Mononuclear cell (primary cell): ENCODE results near the gene PRKACB. TPM values are rescaled to one million over a fixed set of nuclear protein-coding genes. Genes with fewer than 3 reads are reported as not detected.
"Not testable (repeated sequence)": the region's sequence is repeated elsewhere in the genome, so short reads cannot be mapped to it uniquely, and the experiment has no call there.

Experiments used
- H3K27me3 ChIP-seq: 2 replicates; pipeline ENCODE4 v1.6.0; 2011; ENCODE audit warnings: low read length, control low read depth; ENCODE audit not compliant: insufficient read depth
- H3K4me1 ChIP-seq: 2 replicates; pipeline ENCODE4 v1.5.1; 2011; ENCODE audit warnings: mild to moderate bottlenecking, low read length, control low read depth; ENCODE audit not compliant: insufficient read depth
- H3K4me3 ChIP-seq: 2 replicates; pipeline ENCODE4 v1.5.1; 2011; ENCODE audit warnings: mild to moderate bottlenecking, low read length, moderate library complexity
- H3K9me3 ChIP-seq: 2 replicates; pipeline ENCODE4 v1.5.1; 2011; ENCODE audit warnings: low read depth, mild to moderate bottlenecking, control low read depth, low read length
- total RNA-seq: library from RNA; depleted of rRNA; stranded (reverse); fragments of >200 nt; gene quantifications from one replicate; pipeline ENCODE4 v1.2.3, GENCODE V29; 2012

Gene PRKACB
- total RNA-seq, 1 donor = 57.8 TPM

GRCh38 chr1:84224905-84225304 lies 80.8 kb downstream of the PRKACB start:
- H3K27me3 ChIP-seq = no peaks in the 10 kb centered on the region
- peaks cover 5% of the 10 kb centered on the region for H3K9me3 ChIP-seq
- no peak overlapping the region for H3K4me3 ChIP-seq
- peaks cover 7% of the 10 kb centered on the region for H3K4me1 ChIP-seq

DNA sequence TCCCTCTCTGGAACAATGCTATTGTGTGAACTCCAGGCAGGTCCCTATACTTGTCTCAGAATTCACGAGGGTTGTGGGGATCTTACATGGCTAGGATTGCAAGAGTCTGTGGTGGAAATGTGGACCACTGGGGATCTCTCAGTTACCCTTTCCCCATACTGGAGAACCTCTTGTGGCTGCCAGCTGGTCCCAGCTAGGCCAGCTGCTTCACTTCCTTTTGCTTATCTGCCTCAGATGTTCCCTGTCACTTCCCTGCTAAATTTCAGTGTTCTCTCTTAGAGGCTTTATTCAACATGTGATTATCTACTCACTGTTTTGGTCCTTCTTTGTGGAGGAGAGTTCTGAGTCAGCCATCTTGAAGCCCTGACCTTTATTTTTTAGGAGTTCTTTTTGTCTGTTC lies 81.6 kb downstream of the PRKACB start:
- Histone ChIP-seq H3K9me3 (peaks cover 5% of the 10 kb centered on the region), H3K4me3 (no peak overlapping the region), H3K27me3 (no peaks in the 10 kb centered on the region), H3K4me1 (peaks cover 7% of the 10 kb centered on the region)

DNA sequence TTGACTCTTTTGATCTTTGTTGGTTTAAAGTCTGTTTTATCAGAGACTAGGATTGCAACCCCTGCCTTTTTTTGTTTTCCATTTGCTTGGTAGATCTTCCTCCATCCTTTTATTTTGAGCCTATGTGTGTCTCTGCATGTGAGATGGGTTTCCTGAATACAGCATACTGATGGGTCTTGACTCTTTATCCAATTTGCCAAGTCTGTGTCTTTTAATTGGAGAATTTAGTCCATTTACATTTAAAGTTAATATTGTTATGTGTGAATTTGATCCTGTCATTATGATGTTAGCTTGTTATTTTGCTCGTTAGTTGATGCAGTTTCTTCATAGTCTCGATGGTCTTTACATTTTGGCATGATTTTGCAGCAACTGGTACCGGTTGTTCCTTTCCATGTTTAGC lies 88.6 kb downstream of the PRKACB start:
- not testable (repeated sequence) for H3K9me3 ChIP-seq, H3K4me1 ChIP-seq, H3K4me3 ChIP-seq, H3K27me3 ChIP-seq

GRCh38 chr1:84236256-84236655 lies 92.2 kb downstream of the PRKACB start:
- Histone ChIP-seq H3K9me3 (no peaks in the 10 kb centered on the region), H3K27me3 (no peaks in the 10 kb centered on the region), H3K4me1 (no peaks in the 10 kb centered on the region), H3K4me3 (no peak overlapping the region)

DNA sequence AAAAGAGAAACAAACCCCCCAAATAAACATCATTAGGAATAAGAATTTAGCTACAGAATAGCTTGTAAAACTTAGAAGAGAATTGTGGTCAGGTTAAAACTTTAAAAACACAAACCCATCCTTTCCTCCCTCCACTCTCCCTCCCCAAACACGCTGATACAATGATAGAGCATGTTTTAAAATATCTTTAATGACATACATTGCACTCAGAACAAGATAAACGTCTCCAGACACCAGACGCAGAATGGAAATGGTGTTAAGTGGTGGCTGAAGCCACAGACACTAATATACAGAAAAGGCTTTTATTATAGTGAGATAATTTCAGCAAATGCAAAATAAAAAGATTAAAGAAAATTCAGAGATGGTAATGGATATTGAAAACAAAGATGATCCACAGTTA lies 98.6 kb downstream of the PRKACB start:
- H3K9me3 ChIP-seq = no peaks in the 10 kb centered on the region
- peaks cover 3% of the 10 kb centered on the region for H3K4me1 ChIP-seq
- H3K4me3 ChIP-seq = no peak overlapping the region
- H3K27me3 ChIP-seq = no peaks in the 10 kb centered on the region

- Histone ChIP-seq H3K27me3 (no peaks in the 10 kb centered on the region), H3K4me1 (peaks cover 3% of the 10 kb centered on the region), H3K4me3 (no peak overlapping the region), H3K9me3 (no peaks in the 10 kb centered on the region)
These were observed 101.5 kb downstream of the PRKACB start for GRCh38 chr1:84245563-84245962.

DNA sequence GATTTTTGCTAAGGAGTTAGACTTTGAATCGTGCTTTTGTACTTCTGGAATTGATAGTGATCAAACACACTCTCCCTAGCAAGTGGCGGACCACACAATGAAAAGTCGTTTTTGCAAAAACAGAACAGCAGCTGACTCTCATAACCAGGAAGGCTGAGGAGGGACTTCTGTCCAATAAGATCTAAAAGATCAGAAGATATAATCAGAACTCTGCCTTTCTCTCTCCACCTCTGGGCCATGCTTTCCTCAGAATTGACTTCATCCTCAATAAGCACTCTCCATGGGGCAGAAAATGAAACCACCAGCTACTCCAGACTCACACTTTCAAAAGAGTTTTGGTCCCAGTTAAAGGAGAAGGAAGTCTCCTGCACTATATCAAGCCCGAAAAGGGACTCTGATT lies 102.1 kb downstream of the PRKACB start:
- Histone ChIP-seq H3K4me3 (no peak overlapping the region), H3K9me3 (no peaks in the 10 kb centered on the region), H3K27me3 (no peaks in the 10 kb centered on the region)

GRCh38 chr1:84247425-84248220 lies 103.6 kb downstream of the PRKACB start:
- no peaks in the 10 kb centered on the region for H3K9me3 ChIP-seq
- H3K27me3 ChIP-seq = no peaks in the 10 kb centered on the region
- H3K4me1 ChIP-seq = peaks cover 3% of the 10 kb centered on the region
- no peak overlapping the region for H3K4me3 ChIP-seq

More for the DNA sequence above, 102.1 kb downstream of the PRKACB start:
- H3K4me1 ChIP-seq = peaks cover 3% of the 10 kb centered on the region

GRCh38 chr1:84250668-84251067 lies 106.6 kb downstream of the PRKACB start:
- Histone ChIP-seq H3K9me3 (no peaks in the 10 kb centered on the region), H3K27me3 (no peaks in the 10 kb centered on the region), H3K4me3 (no peak overlapping the region), H3K4me1 (peaks cover 3% of the 10 kb centered on the region)

- Histone ChIP-seq H3K4me3 (no peak overlapping the region), H3K4me1 (no peaks in the 10 kb centered on the region), H3K9me3 (no peaks in the 10 kb centered on the region), H3K27me3 (no peaks in the 10 kb centered on the region)
These were observed 109.0 kb downstream of the PRKACB start for GRCh38 chr1:84253036-84253435.

GRCh38 chr1:84253891-84254290 lies 109.8 kb downstream of the PRKACB start:
- Histone ChIP-seq H3K4me1 (no peaks in the 10 kb centered on the region), H3K4me3 (no peak overlapping the region), H3K27me3 (no peaks in the 10 kb centered on the region), H3K9me3 (no peaks in the 10 kb centered on the region)

- H3K4me3 ChIP-seq = no peak overlapping the region
- no peaks in the 10 kb centered on the region for H3K27me3 ChIP-seq
- no peaks in the 10 kb centered on the region for H3K4me1 ChIP-seq
- H3K9me3 ChIP-seq = no peaks in the 10 kb centered on the region
These were observed 110.7 kb downstream of the PRKACB start for GRCh38 chr1:84254703-84255238.

DNA sequence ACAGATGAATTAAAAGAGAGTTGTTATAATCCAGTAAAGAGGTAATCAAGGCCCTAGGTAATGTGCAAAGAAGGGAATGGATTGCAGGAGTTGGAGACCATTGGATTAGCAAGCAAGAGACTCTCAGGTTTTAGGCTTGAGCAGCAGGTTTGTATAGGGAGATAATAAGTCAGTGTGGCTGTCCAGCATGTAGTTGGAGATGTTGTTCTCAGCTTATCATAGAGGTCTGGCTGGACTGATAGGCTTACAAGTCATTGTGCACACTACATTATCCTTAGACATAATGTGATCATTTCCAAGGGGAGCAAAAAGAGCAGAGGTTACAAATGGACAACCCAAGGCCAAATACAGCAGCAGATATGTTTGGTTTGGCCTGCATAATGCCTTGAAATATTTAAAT lies 111.5 kb downstream of the PRKACB start:
- H3K27me3 ChIP-seq = no peaks in the 10 kb centered on the region
- H3K9me3 ChIP-seq = no peaks in the 10 kb centered on the region
- no peaks in the 10 kb centered on the region for H3K4me1 ChIP-seq
- no peak overlapping the region for H3K4me3 ChIP-seq

DNA sequence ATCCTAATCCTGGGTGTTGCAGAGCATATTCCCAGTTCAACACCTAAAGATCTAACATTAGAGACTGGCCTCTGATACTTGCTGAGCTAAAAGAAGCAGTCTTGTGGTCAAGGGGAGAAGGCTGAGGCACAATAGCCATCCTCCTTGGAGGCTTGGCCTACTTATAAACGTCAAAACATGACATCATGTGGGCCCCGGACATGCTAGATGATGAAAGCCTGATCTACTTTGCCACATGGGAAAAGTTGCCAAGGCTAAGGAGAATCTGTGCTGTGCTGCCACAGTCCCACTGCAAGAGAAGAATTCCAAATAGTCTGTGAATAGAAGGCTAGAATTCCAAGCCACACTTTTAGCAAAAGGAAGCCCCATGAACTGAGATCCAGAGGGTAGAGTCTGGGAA lies 113.5 kb downstream of the PRKACB start:
- H3K27me3 ChIP-seq = no peaks in the 10 kb centered on the region
- no peaks in the 10 kb centered on the region for H3K4me1 ChIP-seq
- no peaks in the 10 kb centered on the region for H3K9me3 ChIP-seq
- no peak overlapping the region for H3K4me3 ChIP-seq

DNA sequence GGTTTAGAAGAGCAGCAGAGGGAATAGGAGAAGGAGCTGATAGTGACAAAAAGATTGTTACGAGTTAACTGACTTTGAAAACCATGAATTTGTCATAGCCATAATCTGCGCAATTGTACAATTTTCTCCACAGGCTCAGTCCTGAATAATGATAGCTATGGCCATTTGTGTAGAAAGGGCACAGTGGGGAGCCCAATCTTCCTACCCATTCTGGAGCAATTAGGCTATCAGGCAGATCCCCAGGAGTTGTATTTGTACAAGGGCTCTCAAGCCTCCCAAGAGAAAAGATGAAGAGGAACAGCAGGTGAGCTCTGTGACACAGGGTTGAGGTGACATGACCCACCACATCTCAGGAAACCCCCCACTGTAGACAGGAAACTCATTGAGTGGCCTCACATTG lies 115.3 kb downstream of the PRKACB start:
- Histone ChIP-seq H3K9me3 (no peaks in the 10 kb centered on the region), H3K4me3 (no peak overlapping the region), H3K27me3 (no peaks in the 10 kb centered on the region), H3K4me1 (no peaks in the 10 kb centered on the region)

DNA sequence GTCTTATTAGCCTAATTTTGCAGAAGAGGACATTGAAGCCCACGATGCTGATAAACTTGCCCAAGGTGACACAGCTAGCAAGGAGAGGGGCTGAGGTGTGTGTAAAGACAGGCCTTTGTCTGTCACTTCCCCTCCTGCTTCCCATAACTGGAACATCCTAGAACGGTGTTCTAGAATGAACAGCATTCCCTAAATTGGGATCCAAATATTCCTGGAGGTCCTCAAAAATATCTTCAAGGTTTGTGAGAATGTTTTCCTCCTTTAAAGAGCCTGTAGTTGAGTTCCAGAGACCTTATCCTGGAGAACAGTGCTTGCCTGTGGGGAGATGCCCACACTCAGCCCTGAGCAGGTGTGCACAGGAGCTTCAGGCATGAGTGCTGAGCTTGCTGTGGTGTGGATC lies 115.9 kb downstream of the PRKACB start:
- no peaks in the 10 kb centered on the region for H3K4me1 ChIP-seq
- H3K27me3 ChIP-seq = no peaks in the 10 kb centered on the region
- no peaks in the 10 kb centered on the region for H3K9me3 ChIP-seq
- H3K4me3 ChIP-seq = no peak overlapping the region
